ENCODE measurements around the gene ZSCAN10. TPM values are rescaled to one million over a fixed set of nuclear protein-coding genes. Genes with fewer than 3 reads are reported as not detected.

The ZSCAN10 gene
- total RNA-seq, 3 donors from 2014 or later (not counting 1 experiment from before 2014, with no cell fraction given), result 0.65 to 0.96 (median 0.77) TPM

DNA sequence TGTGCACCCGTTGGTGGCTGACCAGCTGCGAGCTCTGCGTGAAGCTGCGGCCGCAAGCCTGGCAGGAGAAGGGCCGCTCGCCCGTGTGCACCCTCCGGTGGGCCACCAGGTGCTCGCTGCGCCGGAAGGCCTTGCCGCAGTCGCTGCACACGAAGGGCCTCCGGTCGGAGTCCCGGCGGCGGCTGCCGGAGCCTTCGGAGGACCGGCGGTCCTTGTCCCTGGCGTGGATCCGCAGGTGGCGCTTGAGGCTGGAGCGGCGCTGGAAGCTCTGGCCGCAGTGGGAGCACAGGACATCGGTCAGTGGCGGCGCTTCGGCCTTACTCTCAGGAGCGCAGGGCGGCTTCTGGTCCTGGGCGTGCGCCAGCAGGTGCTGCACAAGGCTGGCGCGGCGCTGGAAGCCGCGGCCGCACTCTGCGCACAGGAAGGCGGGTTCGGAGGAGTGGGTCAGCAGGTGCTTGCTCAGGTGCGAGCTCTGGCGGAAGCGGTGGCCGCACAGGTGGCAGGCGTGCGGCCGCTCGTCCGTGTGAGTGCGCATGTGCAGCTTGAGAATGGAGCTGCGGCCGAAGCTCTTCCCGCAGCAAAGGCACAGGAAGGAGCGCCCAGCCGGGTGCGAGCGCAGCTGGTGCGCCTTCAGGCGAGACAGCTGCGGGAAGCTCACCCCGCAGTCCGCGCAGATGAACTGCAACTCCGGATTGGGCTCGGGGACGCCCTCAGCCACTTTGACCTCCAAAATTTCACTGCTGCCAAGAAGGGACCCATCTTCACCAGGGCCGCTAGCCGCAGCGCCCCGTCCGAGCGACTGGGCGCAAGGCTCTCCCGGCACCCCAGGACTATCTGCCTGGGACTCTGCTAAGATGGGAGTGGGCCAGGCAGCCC, 9.1 kb downstream of the ZSCAN10 start:
- intact Hi-C loops (cut with micrococcal nuclease), result no loop called here
- Histone ChIP-seq H3K36me3 (ENCODE audit: control insufficient read depth, insufficient read depth, low read length) (no peaks in the 10 kb centered on the region), H3K4me3 (ENCODE audit: low read length) (no peak overlapping the region), H3K9me3 (ENCODE audit: control insufficient read depth, insufficient read depth, low read length) (no peaks in the 10 kb centered on the region), H3K27ac (ENCODE audit: low read length) (no peak overlapping the region), H3K4me1 (ENCODE audit: control insufficient read depth, insufficient read depth, low read length) (peaks cover 45% of the 10 kb centered on the region), H3K27me3 (ENCODE audit: control insufficient read depth, insufficient read depth, low read length) (no peaks in the 10 kb centered on the region)
- Mint-ChIP-seq H3K27me3 (ENCODE audit: low read depth in 2 of 2) (no peaks in the 10 kb centered on the region), H3K4me3 (no peak overlapping the region), H3K4me1 (peaks cover 39 to 43% of the 10 kb centered on the region in 2 donors), H3K27ac (no peak overlapping the region), H3K36me3 (no peaks in the 10 kb centered on the region), H3K9me3 (no peaks in the 10 kb centered on the region)
- 98% methylated on average over 81 of the region's 81 CpGs for WGBS (ENCODE audit: insufficient coverage)
- TF ChIP-seq, protein P1, sequence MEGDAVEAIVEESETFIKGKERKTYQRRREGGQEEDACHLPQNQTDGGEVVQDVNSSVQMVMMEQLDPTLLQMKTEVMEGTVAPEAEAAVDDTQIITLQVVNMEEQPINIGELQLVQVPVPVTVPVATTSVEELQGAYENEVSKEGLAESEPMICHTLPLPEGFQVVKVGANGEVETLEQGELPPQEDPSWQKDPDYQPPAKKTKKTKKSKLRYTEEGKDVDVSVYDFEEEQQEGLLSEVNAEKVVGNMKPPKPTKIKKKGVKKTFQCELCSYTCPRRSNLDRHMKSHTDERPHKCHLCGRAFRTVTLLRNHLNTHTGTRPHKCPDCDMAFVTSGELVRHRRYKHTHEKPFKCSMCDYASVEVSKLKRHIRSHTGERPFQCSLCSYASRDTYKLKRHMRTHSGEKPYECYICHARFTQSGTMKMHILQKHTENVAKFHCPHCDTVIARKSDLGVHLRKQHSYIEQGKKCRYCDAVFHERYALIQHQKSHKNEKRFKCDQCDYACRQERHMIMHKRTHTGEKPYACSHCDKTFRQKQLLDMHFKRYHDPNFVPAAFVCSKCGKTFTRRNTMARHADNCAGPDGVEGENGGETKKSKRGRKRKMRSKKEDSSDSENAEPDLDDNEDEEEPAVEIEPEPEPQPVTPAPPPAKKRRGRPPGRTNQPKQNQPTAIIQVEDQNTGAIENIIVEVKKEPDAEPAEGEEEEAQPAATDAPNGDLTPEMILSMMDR (IDR thresholded peaks at IDR 0.05), result no peak
- ATAC-seq, result no peak
- DNase-seq, result no peak

DNA sequence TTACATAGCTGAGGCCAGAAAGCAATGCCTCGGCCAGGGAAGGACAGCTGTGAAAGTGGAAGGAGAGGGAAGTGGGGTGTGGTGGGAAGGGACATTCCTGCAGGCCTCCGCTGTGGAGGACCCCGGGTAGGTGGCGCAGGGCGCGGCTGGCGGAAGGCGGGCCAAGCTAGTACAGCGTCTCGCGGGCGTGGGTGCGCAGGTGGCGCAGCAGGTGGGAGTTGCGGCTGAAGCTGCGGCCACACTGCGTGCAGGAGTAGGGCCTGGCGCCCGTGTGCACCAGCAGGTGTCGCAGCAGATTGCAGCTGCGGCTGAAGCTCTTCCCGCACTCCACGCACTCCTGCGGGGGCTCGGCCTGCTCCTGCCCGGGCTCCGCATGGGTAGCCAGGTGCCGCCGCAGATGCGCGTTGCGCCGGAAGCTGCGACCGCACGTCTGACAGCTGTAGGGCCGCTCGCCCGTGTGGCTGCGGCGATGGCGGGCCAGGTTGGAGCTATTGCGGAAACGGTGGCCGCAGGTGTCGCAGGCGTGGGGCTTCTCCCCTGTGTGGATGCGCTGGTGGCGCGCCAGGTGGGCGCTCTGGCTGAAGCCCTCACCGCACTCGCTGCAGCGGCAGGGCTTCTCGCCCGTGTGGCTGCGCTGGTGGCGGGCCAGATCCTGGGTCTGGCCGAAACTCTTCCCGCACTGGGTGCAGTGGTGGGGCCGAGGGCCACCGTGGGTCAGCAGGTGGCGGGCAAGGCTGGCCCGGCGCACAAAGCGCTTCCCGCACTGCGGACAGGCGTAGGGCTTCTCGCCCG, 10.0 kb downstream of the ZSCAN10 start:
- Histone ChIP-seq H3K27me3 (ENCODE audit: control insufficient read depth, insufficient read depth, low read length) (no peaks in the 10 kb centered on the region), H3K36me3 (ENCODE audit: control insufficient read depth, insufficient read depth, low read length) (no peaks in the 10 kb centered on the region), H3K4me1 (ENCODE audit: control insufficient read depth, insufficient read depth, low read length) (peaks cover 40% of the 10 kb centered on the region), H3K4me3 (ENCODE audit: low read length) (no peak overlapping the region), H3K27ac (ENCODE audit: low read length) (no peak overlapping the region), H3K9me3 (ENCODE audit: control insufficient read depth, insufficient read depth, low read length) (no peaks in the 10 kb centered on the region)
- 97% methylated on average over 71 of the region's 71 CpGs for WGBS (ENCODE audit: insufficient coverage)
- no peaks in the 10 kb centered on the region for H3K36me3 Mint-ChIP-seq
- peaks cover 37 to 42% of the 10 kb centered on the region in 2 donors for H3K4me1 Mint-ChIP-seq
- intact Hi-C loops (cut with micrococcal nuclease), result no loop called here
- TF ChIP-seq, protein P1 (IDR thresholded peaks at IDR 0.05), result no peak
- H3K27me3 Mint-ChIP-seq (ENCODE audit: low read depth in 2 of 2), result no peaks in the 10 kb centered on the region
- ATAC-seq, result no peak
- no peaks in the 10 kb centered on the region for H3K9me3 Mint-ChIP-seq
- H3K4me3 Mint-ChIP-seq, result no peak overlapping the region
- DNase-seq, result no peak
- H3K27ac Mint-ChIP-seq, result no peak overlapping the region

DNA sequence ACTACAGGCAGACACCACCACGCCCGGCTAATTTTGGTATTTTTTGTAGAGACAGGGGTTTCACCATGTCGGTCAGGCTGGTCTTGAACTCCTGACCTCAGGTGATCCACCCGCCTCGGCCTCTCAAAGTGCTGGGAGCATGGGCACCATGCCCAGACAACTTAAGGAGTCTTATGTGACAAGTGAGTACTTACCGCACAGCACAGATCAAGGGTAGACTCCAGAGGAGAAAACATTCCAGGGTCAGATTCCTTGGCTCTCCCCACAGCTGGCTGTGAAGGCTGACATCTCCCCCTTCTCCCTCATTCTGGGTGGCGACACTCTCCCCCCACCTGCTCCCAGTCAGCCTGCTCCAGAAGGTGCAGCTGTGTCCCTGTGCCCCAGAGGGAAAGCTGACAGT, 10.6 kb downstream of the ZSCAN10 start:
- H3K36me3 ChIP-seq (ENCODE audit: control insufficient read depth, insufficient read depth, low read length), result no peaks in the 10 kb centered on the region
- WGBS (ENCODE audit: insufficient coverage), result 93% methylated on average over 7 of the region's 7 CpGs
- Mint-ChIP-seq H3K4me1 (peaks cover 37 to 46% of the 10 kb centered on the region in 2 donors), H3K36me3 (no peaks in the 10 kb centered on the region), H3K27me3 (ENCODE audit: low read depth in 2 of 2) (no peaks in the 10 kb centered on the region), H3K4me3 (peak overlapping the region; percentile 60), H3K27ac (peak overlapping the region; percentile 65 to 88), H3K9me3 (no peaks in the 10 kb centered on the region)
- ATAC-seq (no peak), DNase-seq (no peak)
- no peaks in the 10 kb centered on the region for H3K9me3 ChIP-seq (ENCODE audit: control insufficient read depth, insufficient read depth, low read length)
- H3K27me3 ChIP-seq (ENCODE audit: control insufficient read depth, insufficient read depth, low read length), result no peaks in the 10 kb centered on the region
- no peak overlapping the region for H3K4me3 ChIP-seq (ENCODE audit: low read length)
- no peak overlapping the region for H3K27ac ChIP-seq (ENCODE audit: low read length)
- H3K4me1 ChIP-seq (ENCODE audit: control insufficient read depth, insufficient read depth, low read length), result peaks cover 41% of the 10 kb centered on the region
- TF ChIP-seq, protein P1 (IDR thresholded peaks at IDR 0.05), result no peak
- intact Hi-C loops (cut with micrococcal nuclease), result no loop called here

Data from natural killer cell (primary cell).